ENCODE results near the gene KIAA1671.

- TF ChIP-seq ZNF274 (IDR thresholded peaks at IDR 0.05; ENCODE audit: low read depth, low read length) (no peak), SUZ12 (IDR thresholded peaks at IDR 0.05; ENCODE audit: extremely low read depth, insufficient read depth, insufficient read length) (no peak)
These were observed 178.8 kb downstream of the KIAA1671 start for GRCh38 chr22:25131198-25131887.
